Chondrocyte (in vitro differentiated cells): ENCODE data around the gene PEG3. TPM values are rescaled to one million over a fixed set of nuclear protein-coding genes. Genes with fewer than 3 reads are reported as not detected.

ENCODE experiments used
- DNase-seq: peaks from one replicate; pipeline ENCODE4 v3.0.0; 2021; ENCODE audit warnings: mixed read lengths, low spot score
- H3K27ac Mint-ChIP-seq: one replicate; pipeline ENCODE4 v1.8.0; 2021; ENCODE audit warnings: mild to moderate bottlenecking, moderate library complexity, mixed read lengths; ENCODE audit not compliant: unreplicated experiment
- H3K27me3 Mint-ChIP-seq: 2 replicates; pipeline ENCODE4 v1.8.0; 2021; ENCODE audit warnings: low read depth, mixed read lengths
- H3K36me3 Mint-ChIP-seq: 2 replicates; pipeline ENCODE4 v1.8.0; 2021; ENCODE audit warnings: low read depth, mixed read lengths
- H3K4me1 Mint-ChIP-seq: 2 replicates; pipeline ENCODE4 v1.8.0; 2021; ENCODE audit warnings: low read depth, mild to moderate bottlenecking, mixed read lengths
- H3K4me3 Mint-ChIP-seq: one replicate; pipeline ENCODE4 v1.8.0; 2021; ENCODE audit warnings: mild to moderate bottlenecking, moderate library complexity, mixed read lengths; ENCODE audit not compliant: unreplicated experiment
- H3K9me3 Mint-ChIP-seq: 2 replicates; pipeline ENCODE4 v1.8.0; 2021; ENCODE audit warnings: low read depth, mixed read lengths
- long read RNA-seq: library from polyadenylated mRNA; stranded (forward); transcript quantifications from one replicate; pipeline ENCODE4 v2.0.0, GENCODE V29; 2021
- total RNA-seq: library from RNA; stranded (reverse); gene quantifications from 3 replicates; pipeline ENCODE4 v1.2.1, GENCODE V29; 2021
- TF ChIP-seq, protein P1 (sequence below): fragments of 200-600 bp; sonication (generic); IDR thresholded peaks from 2 replicates; pipeline ENCODE4 v1.5.0; 2021; ENCODE audit warnings: antibody characterized with exemption, mild to moderate bottlenecking, moderate library complexity

Gene PEG3
- total RNA-seq, result not detected in 3 replicates
- long read RNA-seq, result 0 reads

DNA sequence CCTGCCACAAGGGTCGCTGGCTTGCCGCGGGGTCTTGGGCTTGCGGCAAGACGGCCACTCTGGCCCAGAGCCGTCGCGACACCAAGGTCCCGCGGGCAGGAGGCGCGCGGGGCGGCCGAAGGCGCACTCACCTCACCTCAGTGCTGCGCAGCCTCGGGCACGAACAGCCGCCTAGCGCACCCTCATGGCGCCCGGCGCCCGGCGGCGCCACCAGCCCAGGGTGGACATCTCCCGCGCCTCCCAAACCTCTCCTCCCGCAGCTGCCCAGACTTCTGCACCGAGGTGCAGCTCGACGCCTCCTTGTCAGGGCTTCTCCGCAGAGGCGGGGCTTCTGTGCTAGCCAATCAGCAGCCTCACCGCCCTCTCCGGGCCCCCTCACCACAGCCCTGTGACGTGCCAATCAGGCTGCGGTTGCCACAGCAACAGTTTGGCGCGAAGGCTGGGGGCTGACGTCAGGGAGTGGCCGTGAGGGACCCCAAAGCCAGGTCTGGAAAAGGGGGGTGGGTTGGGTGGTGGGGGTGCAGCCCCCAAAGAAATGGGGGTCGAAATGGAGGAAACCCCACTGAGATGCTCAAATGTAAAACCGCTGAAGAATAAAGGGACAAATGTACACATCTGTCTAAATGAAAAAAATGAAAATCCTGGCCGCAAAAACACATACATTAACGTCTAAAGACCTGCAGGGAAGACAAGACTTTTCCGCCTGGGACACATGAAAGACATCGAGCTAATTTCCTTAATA is at the start of gene PEG3, which contains the start of gene ZIM2:
TSS of gene PEG3 (minus strand) at position 276 of the 742 bp plus-strand sequence. CDS start 16,071 bp downstream, outside the sequence.
TSS of gene ZIM2 (minus strand) at position 276 of the 742 bp plus-strand sequence. CDS start 16,449 bp downstream, outside the sequence.
- Mint-ChIP-seq H3K4me3 (no peak within 1 kb of the TSS), H3K4me1 (no peaks in the 10 kb centered on the region), H3K9me3 (peaks cover 30% of the 10 kb centered on the region), H3K27me3 (no peaks in the 10 kb centered on the region), H3K36me3 (no peaks in the 10 kb centered on the region), H3K27ac (no peak within 1 kb of the TSS)
- TF ChIP-seq, protein P1, sequence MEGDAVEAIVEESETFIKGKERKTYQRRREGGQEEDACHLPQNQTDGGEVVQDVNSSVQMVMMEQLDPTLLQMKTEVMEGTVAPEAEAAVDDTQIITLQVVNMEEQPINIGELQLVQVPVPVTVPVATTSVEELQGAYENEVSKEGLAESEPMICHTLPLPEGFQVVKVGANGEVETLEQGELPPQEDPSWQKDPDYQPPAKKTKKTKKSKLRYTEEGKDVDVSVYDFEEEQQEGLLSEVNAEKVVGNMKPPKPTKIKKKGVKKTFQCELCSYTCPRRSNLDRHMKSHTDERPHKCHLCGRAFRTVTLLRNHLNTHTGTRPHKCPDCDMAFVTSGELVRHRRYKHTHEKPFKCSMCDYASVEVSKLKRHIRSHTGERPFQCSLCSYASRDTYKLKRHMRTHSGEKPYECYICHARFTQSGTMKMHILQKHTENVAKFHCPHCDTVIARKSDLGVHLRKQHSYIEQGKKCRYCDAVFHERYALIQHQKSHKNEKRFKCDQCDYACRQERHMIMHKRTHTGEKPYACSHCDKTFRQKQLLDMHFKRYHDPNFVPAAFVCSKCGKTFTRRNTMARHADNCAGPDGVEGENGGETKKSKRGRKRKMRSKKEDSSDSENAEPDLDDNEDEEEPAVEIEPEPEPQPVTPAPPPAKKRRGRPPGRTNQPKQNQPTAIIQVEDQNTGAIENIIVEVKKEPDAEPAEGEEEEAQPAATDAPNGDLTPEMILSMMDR, result no peak
- no peak for DNase-seq

DNA sequence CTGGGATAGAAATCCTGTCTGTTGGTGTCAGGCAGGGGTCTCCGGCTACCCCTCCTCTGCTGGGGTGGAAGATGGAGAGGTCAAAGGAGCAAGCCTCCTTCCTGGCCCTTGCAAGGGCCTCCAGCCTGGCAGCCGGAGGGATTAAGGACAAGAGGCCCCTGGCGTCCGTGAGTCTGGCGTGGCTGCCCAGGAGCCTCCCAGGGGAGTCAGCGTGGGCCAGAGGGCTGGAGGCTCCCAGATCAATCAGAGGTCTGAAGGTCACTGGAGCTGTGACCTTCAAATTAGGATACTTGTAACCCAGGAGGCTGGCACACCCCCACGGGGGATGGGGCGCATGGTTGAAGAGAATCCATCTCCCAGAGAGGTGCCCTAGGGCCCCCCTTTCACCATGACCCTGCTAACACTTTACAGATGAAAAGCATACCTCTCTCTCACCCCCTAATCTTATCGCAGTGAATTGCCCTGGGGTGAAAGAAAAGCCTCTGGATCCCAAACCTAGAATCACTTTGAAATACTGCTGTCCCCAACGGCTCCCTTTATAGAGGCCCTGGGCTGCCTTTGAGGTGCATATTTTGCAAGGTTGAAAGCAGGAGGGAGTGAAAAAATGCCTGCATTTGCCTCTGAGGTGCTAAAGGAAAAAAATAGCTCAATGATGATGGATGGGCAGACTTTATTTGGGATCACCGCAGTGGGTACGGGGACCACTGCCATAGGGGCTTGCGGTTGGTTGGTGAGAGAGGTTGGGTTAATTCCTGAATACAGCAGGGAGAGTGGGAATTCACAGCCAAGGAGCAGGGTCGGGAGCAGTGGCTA is 44.9 kb upstream of the PEG3 start:
- Mint-ChIP-seq H3K36me3 (peaks cover 1% of the 10 kb centered on the region), H3K27ac (no peak overlapping the region), H3K4me1 (no peaks in the 10 kb centered on the region), H3K4me3 (no peak overlapping the region), H3K9me3 (peaks cover 58% of the 10 kb centered on the region), H3K27me3 (no peaks in the 10 kb centered on the region)
- DNase-seq, result no peak
- TF ChIP-seq, protein P1, result no peak

- Mint-ChIP-seq H3K4me3 (no peak overlapping the region), H3K27ac (no peak overlapping the region), H3K36me3 (peaks cover 1% of the 10 kb centered on the region), H3K9me3 (peaks cover 60% of the 10 kb centered on the region), H3K27me3 (no peaks in the 10 kb centered on the region), H3K4me1 (no peaks in the 10 kb centered on the region)
- no peak for DNase-seq
- TF ChIP-seq, protein P1, result no peak
Measured at GRCh38 chr19:56884441-56884840, 43.9 kb upstream of the PEG3 start.

- H3K9me3 Mint-ChIP-seq, result peaks cover 46% of the 10 kb centered on the region
- H3K4me1 Mint-ChIP-seq, result no peaks in the 10 kb centered on the region
- no peaks in the 10 kb centered on the region for H3K27me3 Mint-ChIP-seq
- TF ChIP-seq, protein P1, result no peak
- H3K4me3 Mint-ChIP-seq, result no peak overlapping the region
- H3K27ac Mint-ChIP-seq, result no peak overlapping the region
- DNase-seq, result no peak
- peaks cover 3% of the 10 kb centered on the region for H3K36me3 Mint-ChIP-seq
Measured at GRCh38 chr19:56880592-56881190, 40.2 kb upstream of the PEG3 start.
